CD4-positive, alpha-beta T cell (primary cell): ENCODE data around the gene MRPL20. TPM values are rescaled to one million over a fixed set of nuclear protein-coding genes. Genes with fewer than 3 reads are reported as not detected.
"Not testable (repeated sequence)": the region's sequence is repeated elsewhere in the genome, so short reads cannot be mapped to it uniquely, and the experiment has no call there.

Experiments
- ATAC-seq: fragments of 200-7000 bp; cut with Tn5 transposase; one replicate; pipeline ENCODE4 v1.10.0; 2022; ENCODE audit warnings: mild to moderate bottlenecking; ENCODE audit not compliant: poor library complexity
- CTCF ChIA-PET: fragments of 350-600 bp; sonication (Branson Sonifier 250); formaldehyde crosslinking; loops from one replicate; lab custom pipeline; 2021; ENCODE audit warnings: antibody characterized with exemption, inconsistent platforms; lab: Charles Lee
- POLR2A ChIA-PET: fragments of 350-600 bp; sonication (Branson Sonifier 250); formaldehyde crosslinking; loops from one replicate; lab custom pipeline; 2021; ENCODE audit warnings: antibody characterized with exemption, inconsistent platforms; lab: Charles Lee
- DNase-seq, 14 experiments: peaks; one replicate each; pipeline ENCODE4 v3.0.0-alpha.2; 2013 to 2020; ENCODE audit warnings: mixed read lengths in 2 of 14
- H3K27ac ChIP-seq, 2 donors: one replicate each; pipeline versions ENCODE4 v1.5.1 to v1.7.0; 2013; ENCODE audit warnings: low read length in 2 of 2, low read depth in 1 of 2, mild to moderate bottlenecking in 1 of 2
- H3K27me3 ChIP-seq, 2 experiments: 1 replicate in 1 of 2; 2 replicates in 1 of 2; pipeline versions ENCODE4 v1.6.1 to v1.7.0; 2013; ENCODE audit warnings: low read length in 2 of 2, control low read depth in 1 of 2, mild to moderate bottlenecking in 1 of 2, moderate library complexity in 1 of 2; ENCODE audit not compliant: insufficient read depth in 2 of 2, control insufficient read depth in 1 of 2
- H3K36me3 ChIP-seq: one replicate; pipeline ENCODE4 v1.6.1; 2013; ENCODE audit warnings: low read length, control low read depth; ENCODE audit not compliant: insufficient read depth
- H3K4me1 ChIP-seq: one replicate; pipeline ENCODE4 v1.6.1; 2013; ENCODE audit warnings: low read length, control low read depth; ENCODE audit not compliant: insufficient read depth
- H3K4me3 ChIP-seq: one replicate; pipeline ENCODE4 v1.5.1; 2013; ENCODE audit warnings: mild to moderate bottlenecking, low read length, moderate library complexity
- H3K9me3 ChIP-seq, 2 experiments: 1 replicate in 1 of 2; 2 replicates in 1 of 2; pipeline versions ENCODE4 v1.6.1 to v1.7.0; 2013; ENCODE audit warnings: low read length in 2 of 2, mild to moderate bottlenecking in 2 of 2, control low read depth in 1 of 2, moderate library complexity in 1 of 2; ENCODE audit not compliant: control insufficient read depth in 1 of 2, insufficient read depth in 1 of 2
- H3K27ac Mint-ChIP-seq: one replicate; pipeline ENCODE4 v1.8.0; 2020; ENCODE audit warnings: mixed read lengths
- H3K27me3 Mint-ChIP-seq: one replicate; pipeline ENCODE4 v1.8.0; 2021; ENCODE audit warnings: mixed read lengths
- H3K36me3 Mint-ChIP-seq: one replicate; pipeline ENCODE4 v1.8.0; 2021; ENCODE audit warnings: low read depth, mixed read lengths
- H3K4me1 Mint-ChIP-seq: one replicate; pipeline ENCODE4 v1.8.0; 2021; ENCODE audit warnings: low read depth, mixed read lengths
- H3K4me3 Mint-ChIP-seq: one replicate; pipeline ENCODE4 v1.8.0; 2020; ENCODE audit warnings: mild to moderate bottlenecking, mixed read lengths
- H3K9me3 Mint-ChIP-seq: one replicate; pipeline ENCODE4 v1.8.0; 2020; ENCODE audit warnings: mixed read lengths
- CTCF ChIP-seq: fragments of 200-600 bp; IDR thresholded peaks from one replicate; pipeline ENCODE4 v1.8.0; 2022; ENCODE audit warnings: antibody characterized with exemption, mild to moderate bottlenecking
- intact Hi-C, 2 experiments: fragments of 100-400 bp; cut with DNase I in 1 of 2; cut with micrococcal nuclease in 1 of 2; formaldehyde crosslinking; loops; one replicate each; pipeline versions ENCODE4 v1.15.1 to v1.9.0; 2023 to 2025; cut with DNase I, micrococcal nuclease
- total RNA-seq, 174 experiments: library from RNA in 2 of 174; stranded (reverse) in 2 of 174; gene quantifications; one replicate each; pipeline ENCODE4 v1.2.3 and lab custom pipeline; 2021 to 2026

Gene MRPL20
- total RNA-seq, 2 experiments from 2014 or later: 99.9 to 103 TPM

- no peaks in the 10 kb centered on the region for H3K9me3 ChIP-seq
- no peak for TF ChIP-seq CTCF
- no peaks in the 10 kb centered on the region for H3K36me3 ChIP-seq
- no peaks in the 10 kb centered on the region for H3K27me3 ChIP-seq
- H3K4me3 ChIP-seq: no peak overlapping the region
- no peak for DNase-seq
- intact Hi-C loops: no loop called here
- ChIA-PET POLR2A (no interaction called here), CTCF (no interaction called here)
- Mint-ChIP-seq H3K27ac (no peak overlapping the region), H3K4me3 (no peak overlapping the region), H3K9me3 (no peaks in the 10 kb centered on the region), H3K4me1 (no peaks in the 10 kb centered on the region), H3K36me3 (no peaks in the 10 kb centered on the region), H3K27me3 (no peaks in the 10 kb centered on the region)
- H3K4me1 ChIP-seq: no peaks in the 10 kb centered on the region
- H3K27ac ChIP-seq: no peak overlapping the region
- ATAC-seq: no peak
Observed at GRCh38 chr1:1452882-1453281, 45.8 kb upstream of the MRPL20 start.

GRCh38 chr1:1452365-1452739, 45.3 kb upstream of the MRPL20 start:
- DNase-seq, POLR2A ChIA-PET, H3K9me3 Mint-ChIP-seq, H3K36me3 ChIP-seq, H3K4me3 Mint-ChIP-seq, H3K36me3 Mint-ChIP-seq, ATAC-seq, H3K4me3 ChIP-seq, H3K27me3 Mint-ChIP-seq, H3K4me1 Mint-ChIP-seq, H3K27ac ChIP-seq, H3K4me1 ChIP-seq, CTCF ChIA-PET, intact Hi-C loops, H3K27ac Mint-ChIP-seq, H3K9me3 ChIP-seq, H3K27me3 ChIP-seq: not testable (repeated sequence)

GRCh38 chr1:1451696-1452364, 44.7 kb upstream of the MRPL20 start:
- POLR2A ChIA-PET: no interaction called here
- H3K4me3 Mint-ChIP-seq: no peak overlapping the region
- CTCF ChIA-PET: no interaction called here

GRCh38 chr1:1450616-1451015, 43.5 kb upstream of the MRPL20 start:
- H3K27me3 ChIP-seq, POLR2A ChIA-PET, H3K27ac Mint-ChIP-seq, H3K36me3 ChIP-seq, H3K4me3 ChIP-seq, H3K27me3 Mint-ChIP-seq, H3K27ac ChIP-seq, H3K4me1 ChIP-seq, CTCF ChIA-PET, H3K9me3 ChIP-seq, intact Hi-C loops, ATAC-seq, H3K4me1 Mint-ChIP-seq, H3K4me3 Mint-ChIP-seq, DNase-seq, H3K36me3 Mint-ChIP-seq, H3K9me3 Mint-ChIP-seq: not testable (repeated sequence)

More at GRCh38 chr1:1451696-1452364, 44.7 kb upstream of the MRPL20 start:
- ATAC-seq (no peak), DNase-seq (no peak)
- no peaks in the 10 kb centered on the region for H3K4me1 ChIP-seq
- intact Hi-C loops: no loop called here
- TF ChIP-seq CTCF: no peak
- no peaks in the 10 kb centered on the region for H3K27me3 ChIP-seq
- no peak overlapping the region for H3K27ac Mint-ChIP-seq
- no peaks in the 10 kb centered on the region for H3K36me3 Mint-ChIP-seq
- no peak overlapping the region for H3K4me3 ChIP-seq
- no peaks in the 10 kb centered on the region for H3K9me3 Mint-ChIP-seq
- H3K36me3 ChIP-seq: no peaks in the 10 kb centered on the region
- no peak overlapping the region for H3K27ac ChIP-seq
- no peaks in the 10 kb centered on the region for H3K9me3 ChIP-seq
- H3K4me1 Mint-ChIP-seq: no peaks in the 10 kb centered on the region
- no peaks in the 10 kb centered on the region for H3K27me3 Mint-ChIP-seq
